Lung (tissue), 12 donors: Measurements from ENCODE around the gene SEC23A. TPM values are rescaled to one million over a fixed set of nuclear protein-coding genes. Genes with fewer than 3 reads are reported as not detected.
A peak's percentile ranks its signal among the peaks of the same experiment; 100 is the strongest.

Experiments
- ATAC-seq: fragments of 200-7000 bp; cut with Tn5 transposase; one replicate; pipeline ENCODE4 v1.9.1; 2020; ENCODE audit warnings: moderate number of reproducible peaks; ENCODE audit not compliant: insufficient read depth, low FRiP score
- DNase-seq, 3 donors: peaks; one replicate each; pipeline ENCODE4 v3.0.0-alpha.2; 2013 to 2017
- H3K27ac ChIP-seq, 2 donors: one replicate each; pipeline ENCODE4 v1.5.1; 2013; ENCODE audit warnings: mild to moderate bottlenecking in 2 of 2, moderate library complexity in 2 of 2, control low read depth in 1 of 2, inconsistent platforms in 1 of 2, low read depth in 1 of 2, low read length in 1 of 2
- H3K27me3 ChIP-seq, 3 donors: one replicate each; pipeline ENCODE4 v1.5.1; 2013; ENCODE audit warnings: low read length in 2 of 3; ENCODE audit not compliant: control insufficient read depth in 3 of 3, insufficient read depth in 3 of 3
- H3K36me3 ChIP-seq, 4 donors: one replicate each; pipeline ENCODE4 v1.5.1; 2013; ENCODE audit warnings: low read length in 4 of 4, mild to moderate bottlenecking in 1 of 4, moderate library complexity in 1 of 4; ENCODE audit not compliant: control insufficient read depth in 4 of 4, insufficient read depth in 4 of 4
- H3K4me1 ChIP-seq, 5 donors: one replicate each; pipeline ENCODE4 v1.5.1; 2013; ENCODE audit warnings: low read length in 5 of 5, mild to moderate bottlenecking in 2 of 5, moderate library complexity in 1 of 5; ENCODE audit not compliant: control insufficient read depth in 5 of 5, insufficient read depth in 5 of 5
- H3K4me3 ChIP-seq: one replicate; pipeline ENCODE4 v1.5.1; 2013; ENCODE audit warnings: mild to moderate bottlenecking, control low read depth, moderate library complexity
- H3K9ac ChIP-seq, 2 donors: one replicate each; pipeline ENCODE4 v1.5.1; 2013; ENCODE audit warnings: low read length in 2 of 2, control low read depth in 1 of 2; ENCODE audit not compliant: insufficient read depth in 1 of 2
- H3K9me3 ChIP-seq, 4 donors: one replicate each; pipeline ENCODE4 v1.5.1; 2013; ENCODE audit warnings: low read length in 3 of 4, mild to moderate bottlenecking in 1 of 4, moderate library complexity in 1 of 4; ENCODE audit not compliant: control insufficient read depth in 4 of 4, insufficient read depth in 3 of 4
- CTCF ChIP-seq: IDR thresholded peaks from 2 replicates; pipeline ENCODE4 v1.5.1; 2012; ENCODE audit warnings: mild to moderate bottlenecking; ENCODE audit errors: control extremely low read depth, extremely low read depth
- WGBS, 2 donors: extraction: QIAGEN DNeasy Blood & Tissue Kit; methylation state at CpG; one replicate each; pipeline ENCODE4 v1.1.7; 2013; 5-methylcytosine and 5-hydroxymethylcytosine counted together
- polyA plus RNA-seq, 2 donors: library from polyadenylated mRNA; stranded (reverse); fragments of 200-250 nt; gene quantifications; one replicate each; pipeline ENCODE4 v1.2.1, GENCODE V29; 2013
- total RNA-seq, 2 donors: library from RNA; depleted of rRNA in 1 of 2; stranded (reverse); fragments of >200 nt in 1 of 2; gene quantifications; one replicate each; pipeline ENCODE4 v1.2.1, GENCODE V29; 2014 to 2021
- donor health status: control.
- donor health status: control.
- donor health status: Bipolar disorder and iron deficiency.
- donor health status: healthy.
- donor health status: DM: yes; HTN: yes; CAD: no.

SEC23A gene
- total and polyA plus RNA-seq, 4 donors, result 10.6 to 78.9 (median 37.1) TPM

- DNase-seq, result peak in 2 of 3 donors; percentile 46 to 55
- no peak overlapping the region for H3K4me3 ChIP-seq
- TF ChIP-seq CTCF, result no peak
- no peaks in the 10 kb centered on the region for H3K36me3 ChIP-seq
- H3K9ac ChIP-seq, result no peak overlapping the region
- peaks cover 0 to 12% (median 3%) of the 10 kb centered on the region in 5 donors for H3K4me1 ChIP-seq
- H3K27me3 ChIP-seq, result no peaks in the 10 kb centered on the region
- H3K9me3 ChIP-seq, result peaks cover 0 to 2% (median 0%) of the 10 kb centered on the region in 4 donors
- 38% methylated on average over 3 of the region's 3 CpGs for WGBS, 2 donors
- no peak for ATAC-seq
- no peak overlapping the region for H3K27ac ChIP-seq
Measured at GRCh38 chr14:38994731-38995130, 108.3 kb downstream of the SEC23A start.

- peaks cover 0 to 12% (median 3%) of the 10 kb centered on the region in 5 donors for H3K4me1 ChIP-seq
- H3K9me3 ChIP-seq, result peaks cover 0 to 2% (median 0%) of the 10 kb centered on the region in 4 donors
- no peak for TF ChIP-seq CTCF
- H3K36me3 ChIP-seq, result no peaks in the 10 kb centered on the region
- H3K27me3 ChIP-seq, result no peaks in the 10 kb centered on the region
- 80 to 82% methylated on average over 2 of the region's 2 CpGs for WGBS, 2 donors
- no peak overlapping the region for H3K9ac ChIP-seq
- no peak overlapping the region for H3K27ac ChIP-seq
- H3K4me3 ChIP-seq, result no peak overlapping the region
- DNase-seq, result peak in 2 of 3 donors; percentile 50 to 71
- no peak for ATAC-seq
Measured at GRCh38 chr14:38993981-38994380, 109.1 kb downstream of the SEC23A start.

- WGBS, 2 donors, result 44 to 59% methylated on average over 4 of the region's 4 CpGs
- Histone ChIP-seq H3K4me3 (no peak overlapping the region), H3K36me3 (no peaks in the 10 kb centered on the region), H3K4me1 (peaks cover 0 to 12% (median 3%) of the 10 kb centered on the region in 5 donors), H3K9me3 (peaks cover 0 to 2% (median 0%) of the 10 kb centered on the region in 4 donors), H3K27ac (peak overlapping the region in 1 of 2 donors; percentile 68), H3K27me3 (no peaks in the 10 kb centered on the region), H3K9ac (no peak overlapping the region)
- ATAC-seq (no peak), DNase-seq (peak in 1 of 3 donors; percentile 31)
- no peak for TF ChIP-seq CTCF
Measured at GRCh38 chr14:38992067-38992844, 110.8 kb downstream of the SEC23A start.
